D341Med (cell line): ENCODE data around the gene C2CD2.

ENCODE experiments used
- DNase-seq: peaks from one replicate; pipeline ENCODE4 v3.0.0; 2012; ENCODE audit warnings: low spot score

C2CD2 gene

GRCh38 chr21:41865002-41865777 is 88.6 kb downstream of the C2CD2 start:
- no peak for DNase-seq

GRCh38 chr21:41864311-41865001 is 89.4 kb downstream of the C2CD2 start:
- no peak for DNase-seq

GRCh38 chr21:41863439-41863740 is 90.4 kb downstream of the C2CD2 start:
- DNase-seq = no peak

GRCh38 chr21:41861987-41862386 is 91.8 kb downstream of the C2CD2 start:
- DNase-seq = no peak

GRCh38 chr21:41861255-41861654 is 92.6 kb downstream of the C2CD2 start:
- no peak for DNase-seq

GRCh38 chr21:41859297-41859980 is 94.4 kb downstream of the C2CD2 start:
- no peak for DNase-seq

GRCh38 chr21:41858466-41859296 is 95.1 kb downstream of the C2CD2 start:
- DNase-seq = no peak

GRCh38 chr21:41857771-41858300 is 96.0 kb downstream of the C2CD2 start:
- no peak for DNase-seq

- DNase-seq = no peak
Measured at GRCh38 chr21:41856572-41856971, 97.2 kb downstream of the C2CD2 start.

- DNase-seq = no peak
Measured at GRCh38 chr21:41854426-41854995, 99.3 kb downstream of the C2CD2 start.

- no peak for DNase-seq
Measured at GRCh38 chr21:41852929-41853320, 100.9 kb downstream of the C2CD2 start.

GRCh38 chr21:41852151-41852928 is 101.5 kb downstream of the C2CD2 start:
- DNase-seq = no peak

GRCh38 chr21:41851090-41851790 is 102.6 kb downstream of the C2CD2 start:
- no peak for DNase-seq

- DNase-seq = no peak
Measured at GRCh38 chr21:41850085-41850484, 103.7 kb downstream of the C2CD2 start.

GRCh38 chr21:41848958-41849580 is 104.7 kb downstream of the C2CD2 start:
- DNase-seq = no peak

- DNase-seq = no peak
Measured at GRCh38 chr21:41848533-41848932, 105.3 kb downstream of the C2CD2 start.

- no peak for DNase-seq
Measured at GRCh38 chr21:41847066-41847804, 106.6 kb downstream of the C2CD2 start.

- DNase-seq = no peak
Measured at GRCh38 chr21:41846536-41846935, 107.3 kb downstream of the C2CD2 start.

- DNase-seq = no peak
Measured at GRCh38 chr21:41846033-41846317, 107.8 kb downstream of the C2CD2 start.
